Measurements from ENCODE around the gene PRIMPOL.
"Not testable (repeated sequence)": the region's sequence is repeated elsewhere in the genome, so short reads cannot be mapped to it uniquely, and the experiment has no call there.

The PRIMPOL gene

GRCh38 chr4:184620212-184620867, 29.2 kb upstream of the PRIMPOL start:
- Histone ChIP-seq H3K27ac (ENCODE audit: low read depth, low read length) (no peak overlapping the region), H3K4me1 (ENCODE audit: control insufficient read depth, insufficient read depth, low read length) (peaks cover 14% of the 10 kb centered on the region), H3K9ac (ENCODE audit: low read length) (no peak overlapping the region), H3K36me3 (ENCODE audit: control insufficient read depth, insufficient read depth, low read length) (peaks cover 13% of the 10 kb centered on the region), H3K4me3 (ENCODE audit: low read depth, low read length) (no peak overlapping the region), H3K9me3 (ENCODE audit: control insufficient read depth, insufficient read depth, low read depth, low read length) (peaks cover 23% of the 10 kb centered on the region), H3K27me3 (ENCODE audit: control insufficient read depth, insufficient read depth, low read length) (no peaks in the 10 kb centered on the region)

GRCh38 chr4:184621518-184621917, 28.0 kb upstream of the PRIMPOL start:
- H3K4me3 ChIP-seq (ENCODE audit: low read depth, low read length): no peak overlapping the region
- no peak overlapping the region for H3K27ac ChIP-seq (ENCODE audit: low read depth, low read length)
- H3K4me1 ChIP-seq (ENCODE audit: control insufficient read depth, insufficient read depth, low read length): peaks cover 16% of the 10 kb centered on the region
- H3K9ac ChIP-seq (ENCODE audit: low read length): no peak overlapping the region
- peaks cover 17% of the 10 kb centered on the region for H3K36me3 ChIP-seq (ENCODE audit: control insufficient read depth, insufficient read depth, low read length)
- no peaks in the 10 kb centered on the region for H3K27me3 ChIP-seq (ENCODE audit: control insufficient read depth, insufficient read depth, low read length)
- H3K9me3 ChIP-seq (ENCODE audit: control insufficient read depth, insufficient read depth, low read depth, low read length): peaks cover 25% of the 10 kb centered on the region

GRCh38 chr4:184624504-184624903, 25.0 kb upstream of the PRIMPOL start:
- not testable (repeated sequence) for H3K4me1 ChIP-seq (ENCODE audit: control insufficient read depth, insufficient read depth, low read length); H3K4me3 ChIP-seq (ENCODE audit: low read depth, low read length); H3K9ac ChIP-seq (ENCODE audit: low read length); H3K27me3 ChIP-seq (ENCODE audit: control insufficient read depth, insufficient read depth, low read length); H3K27ac ChIP-seq (ENCODE audit: low read depth, low read length)
- H3K36me3 ChIP-seq (ENCODE audit: control insufficient read depth, insufficient read depth, low read length): peaks cover 47% of the 10 kb centered on the region
- H3K9me3 ChIP-seq (ENCODE audit: control insufficient read depth, insufficient read depth, low read depth, low read length): peaks cover 18% of the 10 kb centered on the region; the same call in 1 of the 2 replicates

- Histone ChIP-seq H3K27me3 (ENCODE audit: control insufficient read depth, insufficient read depth, low read length) (no peaks in the 10 kb centered on the region), H3K4me3 (ENCODE audit: low read depth, low read length) (no peak overlapping the region), H3K9me3 (ENCODE audit: control insufficient read depth, insufficient read depth, low read depth, low read length) (peaks cover 17% of the 10 kb centered on the region; the same call in 1 of the 2 replicates), H3K4me1 (ENCODE audit: control insufficient read depth, insufficient read depth, low read length) (peaks cover 9% of the 10 kb centered on the region), H3K27ac (ENCODE audit: low read depth, low read length) (peak overlapping the region; percentile 66), H3K36me3 (ENCODE audit: control insufficient read depth, insufficient read depth, low read length) (peaks cover 53% of the 10 kb centered on the region), H3K9ac (ENCODE audit: low read length) (no peak overlapping the region)
Observed at GRCh38 chr4:184624972-184625554, 24.5 kb upstream of the PRIMPOL start.

GRCh38 chr4:184625783-184626596, 23.5 kb upstream of the PRIMPOL start:
- H3K27me3 ChIP-seq (ENCODE audit: control insufficient read depth, insufficient read depth, low read length); H3K9ac ChIP-seq (ENCODE audit: low read length); H3K4me1 ChIP-seq (ENCODE audit: control insufficient read depth, insufficient read depth, low read length); H3K4me3 ChIP-seq (ENCODE audit: low read depth, low read length): not testable (repeated sequence)
- Histone ChIP-seq H3K36me3 (ENCODE audit: control insufficient read depth, insufficient read depth, low read length) (peaks cover 62% of the 10 kb centered on the region), H3K9me3 (ENCODE audit: control insufficient read depth, insufficient read depth, low read depth, low read length) (peaks cover 11% of the 10 kb centered on the region; the same call in 1 of the 2 replicates), H3K27ac (ENCODE audit: low read depth, low read length) (peak overlapping the region; percentile 66)

GRCh38 chr4:184628103-184628502, 21.4 kb upstream of the PRIMPOL start:
- Histone ChIP-seq H3K36me3 (ENCODE audit: control insufficient read depth, insufficient read depth, low read length) (peaks cover 79% of the 10 kb centered on the region), H3K9ac (ENCODE audit: low read length) (no peak overlapping the region), H3K9me3 (ENCODE audit: control insufficient read depth, insufficient read depth, low read depth, low read length) (peaks cover 11% of the 10 kb centered on the region; the same call in 1 of the 2 replicates), H3K27me3 (ENCODE audit: control insufficient read depth, insufficient read depth, low read length) (no peaks in the 10 kb centered on the region), H3K27ac (ENCODE audit: low read depth, low read length) (no peak overlapping the region), H3K4me1 (ENCODE audit: control insufficient read depth, insufficient read depth, low read length) (peaks cover 9% of the 10 kb centered on the region), H3K4me3 (ENCODE audit: low read depth, low read length) (no peak overlapping the region)

GRCh38 chr4:184632842-184633241, 16.7 kb upstream of the PRIMPOL start:
- no peak overlapping the region for H3K9ac ChIP-seq (ENCODE audit: low read length)
- no peaks in the 10 kb centered on the region for H3K4me1 ChIP-seq (ENCODE audit: control insufficient read depth, insufficient read depth, low read length)
- H3K27me3 ChIP-seq (ENCODE audit: control insufficient read depth, insufficient read depth, low read length): no peaks in the 10 kb centered on the region
- H3K9me3 ChIP-seq (ENCODE audit: control insufficient read depth, insufficient read depth, low read depth, low read length): no peaks in the 10 kb centered on the region; the same call in 1 of the 2 replicates
- no peak overlapping the region for H3K27ac ChIP-seq (ENCODE audit: low read depth, low read length)
- H3K4me3 ChIP-seq (ENCODE audit: low read depth, low read length): no peak overlapping the region
- peaks cover 96% of the 10 kb centered on the region for H3K36me3 ChIP-seq (ENCODE audit: control insufficient read depth, insufficient read depth, low read length)

GRCh38 chr4:184635381-184635780, 14.2 kb upstream of the PRIMPOL start:
- no peak overlapping the region for H3K27ac ChIP-seq (ENCODE audit: low read depth, low read length)
- no peak overlapping the region for H3K4me3 ChIP-seq (ENCODE audit: low read depth, low read length)
- H3K9me3 ChIP-seq (ENCODE audit: control insufficient read depth, insufficient read depth, low read depth, low read length): no peaks in the 10 kb centered on the region
- peaks cover 90% of the 10 kb centered on the region for H3K36me3 ChIP-seq (ENCODE audit: control insufficient read depth, insufficient read depth, low read length)
- H3K9ac ChIP-seq (ENCODE audit: low read length): no peak overlapping the region
- no peaks in the 10 kb centered on the region for H3K27me3 ChIP-seq (ENCODE audit: control insufficient read depth, insufficient read depth, low read length)
- peaks cover 5% of the 10 kb centered on the region; the same call in 1 of the 2 replicates for H3K4me1 ChIP-seq (ENCODE audit: control insufficient read depth, insufficient read depth, low read length)

GRCh38 chr4:184636144-184636543, 13.4 kb upstream of the PRIMPOL start:
- H3K4me1 ChIP-seq (ENCODE audit: control insufficient read depth, insufficient read depth, low read length): peaks cover 9% of the 10 kb centered on the region; the same call in 1 of the 2 replicates
- H3K9ac ChIP-seq (ENCODE audit: low read length): no peak overlapping the region
- H3K27ac ChIP-seq (ENCODE audit: low read depth, low read length): no peak overlapping the region
- H3K36me3 ChIP-seq (ENCODE audit: control insufficient read depth, insufficient read depth, low read length): peaks cover 87% of the 10 kb centered on the region
- no peaks in the 10 kb centered on the region for H3K9me3 ChIP-seq (ENCODE audit: control insufficient read depth, insufficient read depth, low read depth, low read length)
- no peaks in the 10 kb centered on the region for H3K27me3 ChIP-seq (ENCODE audit: control insufficient read depth, insufficient read depth, low read length)
- H3K4me3 ChIP-seq (ENCODE audit: low read depth, low read length): no peak overlapping the region

GRCh38 chr4:184636897-184637296, 12.6 kb upstream of the PRIMPOL start:
- Histone ChIP-seq H3K9me3 (ENCODE audit: control insufficient read depth, insufficient read depth, low read depth, low read length) (no peaks in the 10 kb centered on the region), H3K4me1 (ENCODE audit: control insufficient read depth, insufficient read depth, low read length) (peaks cover 13% of the 10 kb centered on the region; the same call in 1 of the 2 replicates), H3K36me3 (ENCODE audit: control insufficient read depth, insufficient read depth, low read length) (peaks cover 88% of the 10 kb centered on the region), H3K27ac (ENCODE audit: low read depth, low read length) (no peak overlapping the region), H3K4me3 (ENCODE audit: low read depth, low read length) (no peak overlapping the region), H3K9ac (ENCODE audit: low read length) (no peak overlapping the region), H3K27me3 (ENCODE audit: control insufficient read depth, insufficient read depth, low read length) (no peaks in the 10 kb centered on the region)

GRCh38 chr4:184641022-184641421, 8.5 kb upstream of the PRIMPOL start:
- Histone ChIP-seq H3K4me3 (ENCODE audit: low read depth, low read length) (no peak overlapping the region), H3K36me3 (ENCODE audit: control insufficient read depth, insufficient read depth, low read length) (peaks cover 58% of the 10 kb centered on the region), H3K4me1 (ENCODE audit: control insufficient read depth, insufficient read depth, low read length) (peaks cover 45% of the 10 kb centered on the region), H3K9me3 (ENCODE audit: control insufficient read depth, insufficient read depth, low read depth, low read length) (no peaks in the 10 kb centered on the region), H3K27ac (ENCODE audit: low read depth, low read length) (no peak overlapping the region), H3K9ac (ENCODE audit: low read length) (no peak overlapping the region), H3K27me3 (ENCODE audit: control insufficient read depth, insufficient read depth, low read length) (no peaks in the 10 kb centered on the region)
